Bronchial smooth muscle cell (primary cell): Measurements from ENCODE around the gene CSF2RB. TPM values are rescaled to one million over a fixed set of nuclear protein-coding genes. Genes with fewer than 3 reads are reported as not detected.

Experiments
- total RNA-seq: library from RNA; depleted of rRNA; stranded (reverse); fragments of >200 nt; gene quantifications from 2 replicates; pipeline ENCODE4 v1.2.1, GENCODE V29; 2014

The CSF2RB gene
- under 0.01 TPM in 1 of 2 replicates, not detected in the other for total RNA-seq

GRCh38 chr22:36913427-36914389 is at the start of gene CSF2RB:
Gene CSF2RB, plus strand, starts transcription at chr22:36913628. Its CDS starts 8,580 bp downstream, at chr22:36922208.

Other genes starting within 250 kb of the CSF2RB start
- gene CACNG2, start 209.9 kb upstream of the CSF2RB start, total RNA-seq: 0.17 TPM in 1 of 2 replicates, not detected in the other
- 18.1 and 18.2 TPM in 2 replicates for gene IFT27, start 137.5 kb upstream of the CSF2RB start, total RNA-seq
- gene PVALB, start 96.6 kb upstream of the CSF2RB start, total RNA-seq: not detected in 2 replicates
- gene NCF4, start 52.6 kb upstream of the CSF2RB start, total RNA-seq: not detected in 2 replicates
- gene TST, start 105.8 kb downstream of the CSF2RB start, total RNA-seq: 10.5 and 16.4 TPM in 2 replicates
- gene MPST, start 106.1 kb downstream of the CSF2RB start, total RNA-seq: 26.4 and 34.7 TPM in 2 replicates
- 24.3 and 30.4 TPM in 2 replicates for gene KCTD17, start 138.1 kb downstream of the CSF2RB start, total RNA-seq
- gene TMPRSS6, start 196.1 kb downstream of the CSF2RB start, total RNA-seq: not detected in 2 replicates
- not detected in 2 replicates for gene IL2RB, start 236.3 kb downstream of the CSF2RB start, total RNA-seq